HepG2 (cell line): ENCODE data around the gene FGA. TPM values are rescaled to one million over a fixed set of nuclear protein-coding genes. Genes with fewer than 3 reads are reported as not detected.

Experiments used
- FOXA3 ChIP-seq: IDR thresholded peaks from 2 replicates; pipeline ENCODE4 v1.6.1; 2016; ENCODE audit warnings: missing genetic modification reagents, missing compliant biosample characterization
- MIER3 ChIP-seq: IDR thresholded peaks from 2 replicates; pipeline ENCODE4 v1.6.1; 2016; ENCODE audit warnings: missing compliant biosample characterization, borderline replicate concordance
- NCOA1 ChIP-seq: sonication (generic); formaldehyde crosslinking; IDR thresholded peaks from 2 replicates; pipeline ENCODE4 v1.9.0; 2021; ENCODE audit warnings: missing genetic modification reagents
- NFE2L1 ChIP-seq: sonication (generic); formaldehyde crosslinking; IDR thresholded peaks from 2 replicates; pipeline ENCODE4 v1.4.0; 2020; ENCODE audit warnings: missing genetic modification reagents, mild to moderate bottlenecking, borderline replicate concordance
- RBM39 ChIP-seq: fragments of 200-400 bp; formaldehyde crosslinking; IDR thresholded peaks from one replicate; pipeline ENCODE4 v1.6.1; 2018; ENCODE audit warnings: antibody characterized with exemption, mild to moderate bottlenecking, low read depth, low read length; ENCODE audit not compliant: poor library complexity, severe bottlenecking
- ZBTB8A ChIP-seq: sonication (generic); formaldehyde crosslinking; IDR thresholded peaks from 2 replicates; pipeline ENCODE4 v1.4.0; 2020; ENCODE audit warnings: mild to moderate bottlenecking, low read depth, missing genetic modification reagents, borderline replicate concordance
- ZMYM2 ChIP-seq: sonication (generic); formaldehyde crosslinking; IDR thresholded peaks from 2 replicates; pipeline ENCODE4 v1.8.0; 2022; ENCODE audit warnings: mild to moderate bottlenecking, missing genetic modification reagents
- ZNF367 ChIP-seq: sonication (generic); formaldehyde crosslinking; IDR thresholded peaks from 2 replicates; pipeline ENCODE4 v1.4.0; 2020; ENCODE audit warnings: missing genetic modification reagents, borderline replicate concordance
- ZNF570 ChIP-seq: sonication (generic); formaldehyde crosslinking; IDR thresholded peaks from 2 replicates; pipeline ENCODE4 v1.4.0; 2020; ENCODE audit warnings: mild to moderate bottlenecking, missing genetic modification reagents, borderline replicate concordance
- ZNF678 ChIP-seq: sonication (generic); formaldehyde crosslinking; IDR thresholded peaks from 2 replicates; pipeline ENCODE4 v1.4.0; 2020; ENCODE audit warnings: mild to moderate bottlenecking, missing genetic modification reagents
- polyA plus RNA-seq, 8 experiments: library from polyadenylated mRNA; depleted of rRNA in 3 of 8; stranded (reverse) in 7 of 8; unstranded in 1 of 8; fragments of >200 nt; fragmentation: Illumina TruSeq in 4 of 8; extraction: Trizol in 4 of 8; gene quantifications; 2 replicates each; pipeline versions ENCODE4 v1.2.1 to v1.2.3, GENCODE V29; 2011 to 2016; ENCODE audit warnings: low read depth in 4 of 8, missing spikeins in 1 of 8, mixed read lengths in 1 of 8; ENCODE audit not compliant: insufficient read depth in 1 of 8
- total RNA-seq, 5 experiments: library from RNA; depleted of rRNA; stranded (reverse); fragments of >200 nt; fragmentation: Illumina TruSeq; extraction: Trizol; gene quantifications; 2 replicates each; pipeline ENCODE4 v1.2.3, GENCODE V29; 2016; ENCODE audit warnings: low read depth in 1 of 5
- TF ChIP-seq, protein P1 (sequence below): sonication (generic); formaldehyde crosslinking; IDR thresholded peaks from 2 replicates; pipeline ENCODE4 v1.4.0; 2020; ENCODE audit warnings: mild to moderate bottlenecking, missing genetic modification reagents
- TF ChIP-seq, protein P2 (sequence below): IDR thresholded peaks from 2 replicates; pipeline ENCODE4 v1.6.1; 2016; ENCODE audit warnings: mild to moderate bottlenecking, missing biosample characterization, missing genetic modification reagents
- TF ChIP-seq, protein P3 (sequence below): sonication (generic); formaldehyde crosslinking; IDR thresholded peaks from 2 replicates; pipeline ENCODE4 v1.4.0; 2020; ENCODE audit warnings: mild to moderate bottlenecking, missing genetic modification reagents

The FGA gene
- total and polyA plus RNA-seq, 2 of the 13 experiments (the other 11 are each of a cell fraction or from before 2014, with no cell fraction given): 640 to 1,523 TPM

DNA sequence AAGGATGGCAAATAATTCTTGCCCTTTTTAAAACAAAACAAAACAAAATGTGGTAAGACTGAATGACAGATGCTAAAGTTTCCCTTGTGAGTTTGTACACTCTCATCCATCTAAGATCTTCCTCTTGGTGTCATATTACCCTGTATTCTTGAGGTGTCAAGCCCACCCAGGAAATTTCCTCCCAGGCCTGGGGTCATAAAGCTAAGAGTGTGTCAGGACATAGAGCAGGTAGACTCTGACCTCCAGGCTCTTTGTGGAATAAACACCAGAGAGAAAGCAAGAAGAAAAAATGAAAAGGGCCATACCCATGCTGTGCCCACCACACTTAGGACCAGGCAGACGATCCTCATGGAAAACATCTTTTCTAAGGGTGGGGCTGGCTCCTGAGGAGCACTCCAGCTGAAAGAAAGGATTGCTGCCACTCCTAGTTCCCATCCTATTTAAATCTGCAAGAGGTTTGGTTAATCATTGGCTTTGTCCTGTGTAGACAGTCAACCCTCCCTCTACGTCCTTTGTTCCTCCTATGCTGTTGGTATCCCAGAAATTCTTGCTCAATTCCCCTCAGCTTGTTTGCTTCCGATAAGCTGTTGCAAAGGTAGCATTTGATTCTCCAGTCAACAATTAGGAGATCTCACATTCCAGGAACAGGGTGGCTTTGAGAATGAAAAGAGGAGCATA, at the start of gene FGA (continued):
- peak; percentile 31; the same call in 1 of the 2 replicates for TF ChIP-seq ZBTB8A (CRISPR knock-in tag)
- TF ChIP-seq RBM39: no peak
- TF ChIP-seq MIER3 (CRISPR knock-in tag): peak; percentile 97
- peak; percentile 99 for TF ChIP-seq FOXA3
- TF ChIP-seq ZNF367 (CRISPR knock-in tag): no peak
- TF ChIP-seq, protein P1, sequence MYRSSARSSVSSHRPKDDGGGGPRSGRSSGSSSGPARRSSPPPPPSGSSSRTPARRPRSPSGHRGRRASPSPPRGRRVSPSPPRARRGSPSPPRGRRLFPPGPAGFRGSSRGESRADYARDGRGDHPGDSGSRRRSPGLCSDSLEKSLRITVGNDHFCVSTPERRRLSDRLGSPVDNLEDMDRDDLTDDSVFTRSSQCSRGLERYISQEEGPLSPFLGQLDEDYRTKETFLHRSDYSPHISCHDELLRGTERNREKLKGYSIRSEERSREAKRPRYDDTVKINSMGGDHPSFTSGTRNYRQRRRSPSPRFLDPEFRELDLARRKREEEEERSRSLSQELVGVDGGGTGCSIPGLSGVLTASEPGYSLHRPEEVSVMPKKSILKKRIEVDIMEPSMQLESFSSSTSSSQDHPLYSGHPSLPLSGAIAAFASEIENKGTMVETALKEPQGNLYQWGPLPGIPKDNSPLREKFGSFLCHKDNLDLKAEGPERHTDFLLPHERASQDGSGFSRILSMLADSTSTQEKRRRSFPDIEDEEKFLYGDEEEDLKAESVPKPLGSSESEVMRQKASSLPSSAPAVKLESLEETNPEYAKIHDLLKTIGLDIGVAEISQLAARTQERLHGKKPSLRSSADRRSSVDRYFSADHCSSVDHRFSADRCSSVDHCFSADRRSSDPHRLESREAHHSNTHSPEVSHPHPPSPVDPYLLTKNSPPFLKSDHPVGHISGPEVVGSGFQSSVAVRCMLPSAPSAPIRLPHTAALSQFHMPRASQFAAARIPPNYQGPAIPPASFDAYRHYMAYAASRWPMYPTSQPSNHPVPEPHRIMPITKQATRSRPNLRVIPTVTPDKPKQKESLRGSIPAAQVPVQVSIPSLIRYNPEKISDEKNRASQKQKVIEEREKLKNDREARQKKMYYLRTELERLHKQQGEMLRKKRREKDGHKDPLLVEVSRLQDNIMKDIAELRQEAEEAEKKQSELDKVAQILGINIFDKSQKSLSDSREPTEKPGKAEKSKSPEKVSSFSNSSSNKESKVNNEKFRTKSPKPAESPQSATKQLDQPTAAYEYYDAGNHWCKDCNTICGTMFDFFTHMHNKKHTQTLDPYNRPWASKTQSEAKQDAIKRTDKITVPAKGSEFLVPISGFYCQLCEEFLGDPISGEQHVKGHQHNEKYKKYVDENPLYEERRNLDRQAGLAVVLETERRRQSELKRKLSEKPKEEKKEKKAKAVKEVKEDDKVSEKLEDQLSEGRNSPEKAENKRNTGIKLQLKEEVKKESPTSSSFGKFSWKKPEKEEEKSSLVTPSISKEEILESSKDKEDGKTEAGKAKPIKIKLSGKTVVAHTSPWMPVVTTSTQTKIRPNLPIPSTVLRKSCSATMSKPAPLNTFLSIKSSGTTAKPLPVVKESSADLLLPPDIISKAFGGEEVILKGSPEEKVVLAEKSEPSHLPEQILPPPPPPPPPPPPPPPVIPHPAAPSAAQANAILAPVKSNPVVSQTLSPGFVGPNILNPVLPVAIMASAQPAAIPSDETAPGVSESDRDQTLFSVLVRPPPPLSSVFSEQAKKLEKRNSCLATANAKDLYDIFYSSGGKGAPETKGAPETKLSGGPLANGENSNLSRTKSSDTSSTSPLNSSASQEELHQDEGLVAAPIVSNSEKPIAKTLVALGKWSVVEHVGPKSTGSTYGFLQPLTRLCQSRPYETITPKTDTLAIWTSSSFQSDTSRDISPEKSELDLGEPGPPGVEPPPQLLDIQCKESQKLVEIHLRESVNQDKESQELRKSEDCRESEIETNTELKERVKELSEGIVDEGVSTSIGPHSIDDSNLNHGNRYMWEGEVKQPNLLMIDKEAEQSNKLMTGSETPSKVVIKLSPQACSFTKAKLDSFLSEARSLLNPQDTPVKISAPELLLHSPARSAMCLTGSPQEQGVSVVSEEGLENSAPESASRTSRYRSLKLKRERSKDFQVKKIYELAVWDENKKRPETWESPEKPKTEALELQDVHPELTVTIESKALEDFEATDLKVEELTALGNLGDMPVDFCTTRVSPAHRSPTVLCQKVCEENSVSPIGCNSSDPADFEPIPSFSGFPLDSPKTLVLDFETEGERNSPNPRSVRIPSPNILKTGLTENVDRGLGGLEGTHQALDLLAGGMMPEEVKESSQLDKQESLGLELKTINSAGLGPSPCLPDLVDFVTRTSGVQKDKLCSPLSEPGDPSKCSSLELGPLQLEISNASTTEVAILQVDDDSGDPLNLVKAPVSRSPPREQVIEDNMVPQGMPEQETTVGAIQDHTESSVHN (CRISPR knock-in tag): 0 out of 2 replicates have a peak, but pooled peaks have one; percentile 57
- no peak for TF ChIP-seq ZNF678
- TF ChIP-seq ZMYM2 (CRISPR knock-in tag): no peak; the same call in 1 of the 2 replicates
- TF ChIP-seq, protein P2, sequence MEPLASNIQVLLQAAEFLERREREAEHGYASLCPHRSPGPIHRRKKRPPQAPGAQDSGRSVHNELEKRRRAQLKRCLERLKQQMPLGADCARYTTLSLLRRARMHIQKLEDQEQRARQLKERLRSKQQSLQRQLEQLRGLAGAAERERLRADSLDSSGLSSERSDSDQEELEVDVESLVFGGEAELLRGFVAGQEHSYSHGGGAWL (CRISPR knock-in tag): no peak
- no peak for TF ChIP-seq NFE2L1
- TF ChIP-seq, protein P3, sequence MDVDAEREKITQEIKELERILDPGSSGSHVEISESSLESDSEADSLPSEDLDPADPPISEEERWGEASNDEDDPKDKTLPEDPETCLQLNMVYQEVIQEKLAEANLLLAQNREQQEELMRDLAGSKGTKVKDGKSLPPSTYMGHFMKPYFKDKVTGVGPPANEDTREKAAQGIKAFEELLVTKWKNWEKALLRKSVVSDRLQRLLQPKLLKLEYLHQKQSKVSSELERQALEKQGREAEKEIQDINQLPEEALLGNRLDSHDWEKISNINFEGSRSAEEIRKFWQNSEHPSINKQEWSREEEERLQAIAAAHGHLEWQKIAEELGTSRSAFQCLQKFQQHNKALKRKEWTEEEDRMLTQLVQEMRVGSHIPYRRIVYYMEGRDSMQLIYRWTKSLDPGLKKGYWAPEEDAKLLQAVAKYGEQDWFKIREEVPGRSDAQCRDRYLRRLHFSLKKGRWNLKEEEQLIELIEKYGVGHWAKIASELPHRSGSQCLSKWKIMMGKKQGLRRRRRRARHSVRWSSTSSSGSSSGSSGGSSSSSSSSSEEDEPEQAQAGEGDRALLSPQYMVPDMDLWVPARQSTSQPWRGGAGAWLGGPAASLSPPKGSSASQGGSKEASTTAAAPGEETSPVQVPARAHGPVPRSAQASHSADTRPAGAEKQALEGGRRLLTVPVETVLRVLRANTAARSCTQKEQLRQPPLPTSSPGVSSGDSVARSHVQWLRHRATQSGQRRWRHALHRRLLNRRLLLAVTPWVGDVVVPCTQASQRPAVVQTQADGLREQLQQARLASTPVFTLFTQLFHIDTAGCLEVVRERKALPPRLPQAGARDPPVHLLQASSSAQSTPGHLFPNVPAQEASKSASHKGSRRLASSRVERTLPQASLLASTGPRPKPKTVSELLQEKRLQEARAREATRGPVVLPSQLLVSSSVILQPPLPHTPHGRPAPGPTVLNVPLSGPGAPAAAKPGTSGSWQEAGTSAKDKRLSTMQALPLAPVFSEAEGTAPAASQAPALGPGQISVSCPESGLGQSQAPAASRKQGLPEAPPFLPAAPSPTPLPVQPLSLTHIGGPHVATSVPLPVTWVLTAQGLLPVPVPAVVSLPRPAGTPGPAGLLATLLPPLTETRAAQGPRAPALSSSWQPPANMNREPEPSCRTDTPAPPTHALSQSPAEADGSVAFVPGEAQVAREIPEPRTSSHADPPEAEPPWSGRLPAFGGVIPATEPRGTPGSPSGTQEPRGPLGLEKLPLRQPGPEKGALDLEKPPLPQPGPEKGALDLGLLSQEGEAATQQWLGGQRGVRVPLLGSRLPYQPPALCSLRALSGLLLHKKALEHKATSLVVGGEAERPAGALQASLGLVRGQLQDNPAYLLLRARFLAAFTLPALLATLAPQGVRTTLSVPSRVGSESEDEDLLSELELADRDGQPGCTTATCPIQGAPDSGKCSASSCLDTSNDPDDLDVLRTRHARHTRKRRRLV (CRISPR knock-in tag): peak; percentile 78; the same call in 1 of the 2 replicates
- no peak for TF ChIP-seq ZNF570
- no peak for TF ChIP-seq NCOA1 (CRISPR knock-in tag)
